CD4-positive, alpha-beta T cell treated with Interleukin-15 for 4 hours (primary cell): Measurements from ENCODE around the gene LMO1.
A peak's percentile ranks its signal among the peaks of the same experiment; 100 is the strongest.

Source experiments
- DNase-seq: peaks from one replicate; pipeline ENCODE4 v3.0.0-alpha.2; 2020; ENCODE audit warnings: low spot score

The LMO1 gene

GRCh38 chr11:8225589-8226036 is 38.1 kb downstream of the LMO1 start:
- DNase-seq = peak; percentile 55

GRCh38 chr11:8224711-8225110 is 39.0 kb downstream of the LMO1 start:
- DNase-seq = no peak

- no peak for DNase-seq
These were observed 39.5 kb downstream of the LMO1 start for GRCh38 chr11:8224161-8224591.

GRCh38 chr11:8223513-8223900 is 40.2 kb downstream of the LMO1 start:
- DNase-seq = no peak

- no peak for DNase-seq
These were observed 40.7 kb downstream of the LMO1 start for GRCh38 chr11:8222820-8223512.

- DNase-seq = no peak
These were observed 41.7 kb downstream of the LMO1 start for GRCh38 chr11:8221917-8222495.

GRCh38 chr11:8221046-8221723 is 42.5 kb downstream of the LMO1 start:
- no peak for DNase-seq

GRCh38 chr11:8220261-8221045 is 43.2 kb downstream of the LMO1 start:
- DNase-seq = no peak

GRCh38 chr11:8219257-8220021 is 44.2 kb downstream of the LMO1 start:
- DNase-seq = no peak

GRCh38 chr11:8218840-8219239 is 44.8 kb downstream of the LMO1 start:
- DNase-seq = no peak

GRCh38 chr11:8218409-8218808 is 45.3 kb downstream of the LMO1 start:
- DNase-seq = no peak

- no peak for DNase-seq
These were observed 45.8 kb downstream of the LMO1 start for GRCh38 chr11:8217926-8218325.

- DNase-seq = no peak
These were observed 46.5 kb downstream of the LMO1 start for GRCh38 chr11:8217136-8217535.

- no peak for DNase-seq
These were observed 50.3 kb downstream of the LMO1 start for GRCh38 chr11:8213376-8213775.

GRCh38 chr11:8209208-8209807 is 54.4 kb downstream of the LMO1 start:
- no peak for DNase-seq

GRCh38 chr11:8207080-8208000 is 56.3 kb downstream of the LMO1 start:
- no peak for DNase-seq

- DNase-seq = no peak
These were observed 57.2 kb downstream of the LMO1 start for GRCh38 chr11:8206251-8207079.

- DNase-seq = no peak
These were observed 58.1 kb downstream of the LMO1 start for GRCh38 chr11:8205566-8205965.

- DNase-seq = no peak
These were observed 59.1 kb downstream of the LMO1 start for GRCh38 chr11:8204596-8204995.
